Esophagus squamous epithelium (tissue), 5 donors: ENCODE results near the gene MAP2K6. TPM values are rescaled to one million over a fixed set of nuclear protein-coding genes. Genes with fewer than 3 reads are reported as not detected.

Source experiments
- DNase-seq: peaks from one replicate; lab custom pipeline; 2025; lab: John Stamatoyannopoulos, UW
- H3K27ac ChIP-seq, 4 donors: fragments of 200-600 bp; sonication (generic); one replicate each; pipeline ENCODE4 v1.5.1; 2016 to 2019; ENCODE audit warnings: mild to moderate bottlenecking in 1 of 4
- H3K27me3 ChIP-seq, 4 donors: fragments of 200-600 bp; sonication (generic); 1 replicate in 3 of 4; 2 replicates in 1 of 4; pipeline versions ENCODE4 v1.5.1 to v1.6.0; 2017 to 2021; ENCODE audit warnings: antibody characterized with exemption in 1 of 4
- H3K36me3 ChIP-seq, 3 donors: fragments of 200-600 bp; sonication (generic); one replicate each; pipeline ENCODE4 v1.5.1; 2016 to 2019
- H3K4me1 ChIP-seq, 3 donors: fragments of 200-600 bp; sonication (generic); one replicate each; pipeline ENCODE4 v1.5.1; 2017 to 2019
- H3K4me3 ChIP-seq, 4 donors: fragments of 200-600 bp; sonication (generic); 1 replicate in 3 of 4; 2 replicates in 1 of 4; pipeline ENCODE4 v1.5.1; 2016 to 2019; ENCODE audit warnings: mild to moderate bottlenecking in 2 of 4, moderate library complexity in 1 of 4
- H3K9me3 ChIP-seq, 3 donors: fragments of 200-600 bp; sonication (generic); one replicate each; pipeline ENCODE4 v1.5.1; 2016 to 2019
- POLR2A ChIP-seq, 4 donors: fragments of 450-650 bp; IDR thresholded peaks; one replicate each; pipeline ENCODE4 v1.6.1; 2017; ENCODE audit warnings: antibody characterized with exemption in 4 of 4, mild to moderate bottlenecking in 4 of 4, moderate library complexity in 3 of 4
- WGBS, 2 donors: methylation state at CpG; one replicate each; pipeline ENCODE4 v1.1.5; 2018; 5-methylcytosine and 5-hydroxymethylcytosine counted together
- intact Hi-C: fragments of 100-400 bp; cut with DNase I; formaldehyde crosslinking; loops from one replicate; pipeline ENCODE4 v1.15.0; 2022
- total RNA-seq, 4 donors: library from RNA; depleted of rRNA; stranded (reverse); fragments of >200 nt; gene quantifications; one replicate each; pipeline ENCODE4 v1.1.0, GENCODE V29; 2016
- TF ChIP-seq, protein P1 (sequence below), 6 experiments: fragments of 450-650 bp in 4 of 6; fragments of 200-600 bp in 2 of 6; sonication (generic) in 2 of 6; IDR thresholded peaks; one replicate each; pipeline ENCODE4 v1.5.1; 2016 to 2019; ENCODE audit warnings: antibody characterized with exemption in 6 of 6, mild to moderate bottlenecking in 4 of 6, moderate library complexity in 4 of 6
- donor health status: DM: yes; HTN: yes; CAD: no.

Gene MAP2K6
- total RNA-seq, 4 donors from 2014 or later: 1.5 to 15.0 (median 2.5) TPM

DNA sequence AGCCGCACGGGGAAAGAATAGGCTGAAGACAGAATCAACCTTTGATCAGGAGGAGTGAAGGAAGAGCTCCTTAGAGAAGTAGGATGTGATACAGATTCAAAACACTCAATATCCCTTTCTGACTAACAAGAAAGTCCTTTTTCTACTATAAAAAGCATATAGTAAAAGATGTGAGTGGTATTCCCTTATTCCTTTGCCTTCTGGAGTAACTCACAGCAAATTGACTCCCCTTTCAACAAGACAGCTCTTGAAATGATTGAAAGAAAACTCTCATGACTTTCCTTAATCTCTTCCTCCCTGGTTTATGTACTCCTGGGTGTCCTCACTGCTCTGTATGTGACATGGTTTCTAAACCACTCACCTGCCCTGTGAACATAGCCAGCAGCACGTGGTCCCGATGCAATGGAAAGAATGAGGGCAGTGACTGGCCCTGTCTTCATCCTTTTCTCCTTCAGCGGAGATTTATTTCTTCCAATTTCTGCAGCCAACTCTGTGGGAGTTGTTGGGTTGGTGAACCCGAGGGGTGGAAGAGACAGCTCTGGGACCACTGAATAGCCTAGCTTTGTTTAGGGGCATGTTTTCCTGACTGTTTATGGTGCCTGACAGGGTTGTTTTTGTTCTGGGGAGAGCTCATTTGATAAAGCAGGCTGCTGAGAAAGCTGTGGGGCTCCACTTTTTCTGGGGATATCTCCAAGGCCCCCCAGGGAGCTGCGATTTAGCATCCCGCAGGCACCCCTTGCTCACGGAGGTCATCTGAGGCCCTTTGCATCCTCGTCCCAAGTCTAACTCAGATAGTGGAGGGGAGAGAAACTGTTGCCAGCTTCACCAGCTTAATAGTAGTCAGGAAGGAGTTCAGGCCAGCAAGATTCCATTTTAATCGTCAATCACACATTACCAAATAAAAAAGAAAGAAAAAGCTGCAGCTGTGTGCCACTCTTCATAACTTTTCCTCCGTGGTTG, 46.7 kb downstream of the MAP2K6 start:
- H3K4me1 ChIP-seq: peaks cover 0 to 3% (median 0%) of the 10 kb centered on the region in 3 donors
- H3K27me3 ChIP-seq: no peaks in the 10 kb centered on the region
- H3K9me3 ChIP-seq: no peaks in the 10 kb centered on the region
- no peak overlapping the region for H3K4me3 ChIP-seq
- no peak for DNase-seq
- H3K27ac ChIP-seq: no peak overlapping the region
- intact Hi-C loops: no loop called here
- TF ChIP-seq, protein P1, sequence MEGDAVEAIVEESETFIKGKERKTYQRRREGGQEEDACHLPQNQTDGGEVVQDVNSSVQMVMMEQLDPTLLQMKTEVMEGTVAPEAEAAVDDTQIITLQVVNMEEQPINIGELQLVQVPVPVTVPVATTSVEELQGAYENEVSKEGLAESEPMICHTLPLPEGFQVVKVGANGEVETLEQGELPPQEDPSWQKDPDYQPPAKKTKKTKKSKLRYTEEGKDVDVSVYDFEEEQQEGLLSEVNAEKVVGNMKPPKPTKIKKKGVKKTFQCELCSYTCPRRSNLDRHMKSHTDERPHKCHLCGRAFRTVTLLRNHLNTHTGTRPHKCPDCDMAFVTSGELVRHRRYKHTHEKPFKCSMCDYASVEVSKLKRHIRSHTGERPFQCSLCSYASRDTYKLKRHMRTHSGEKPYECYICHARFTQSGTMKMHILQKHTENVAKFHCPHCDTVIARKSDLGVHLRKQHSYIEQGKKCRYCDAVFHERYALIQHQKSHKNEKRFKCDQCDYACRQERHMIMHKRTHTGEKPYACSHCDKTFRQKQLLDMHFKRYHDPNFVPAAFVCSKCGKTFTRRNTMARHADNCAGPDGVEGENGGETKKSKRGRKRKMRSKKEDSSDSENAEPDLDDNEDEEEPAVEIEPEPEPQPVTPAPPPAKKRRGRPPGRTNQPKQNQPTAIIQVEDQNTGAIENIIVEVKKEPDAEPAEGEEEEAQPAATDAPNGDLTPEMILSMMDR (IDR thresholded peaks at IDR 0.05): no peak
- no peak for TF ChIP-seq POLR2A (IDR thresholded peaks at IDR 0.05)
- 74 to 80% methylated on average over 12 of the region's 12 CpGs for WGBS, 2 donors
- H3K36me3 ChIP-seq: no peaks in the 10 kb centered on the region

DNA sequence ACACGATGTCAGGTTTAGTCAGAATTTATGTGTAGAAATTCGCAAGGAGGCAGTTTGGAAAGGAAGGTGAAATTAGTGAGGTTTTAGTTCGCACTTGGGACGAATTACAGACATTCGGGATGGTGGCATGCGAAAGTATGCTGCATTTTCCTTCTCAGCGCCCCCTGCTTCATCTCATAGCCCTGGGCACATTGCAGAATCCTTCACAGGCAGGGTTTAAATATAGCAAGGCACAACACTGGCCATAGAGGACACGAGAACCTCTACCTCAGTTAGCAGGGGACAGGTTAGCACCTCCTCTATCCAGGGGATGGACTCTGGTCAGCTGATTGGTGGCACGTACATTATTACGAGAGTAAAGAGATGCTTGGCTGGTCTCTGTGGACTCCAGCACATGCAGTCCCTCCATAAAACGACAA, 47.5 kb downstream of the MAP2K6 start:
- no peaks in the 10 kb centered on the region for H3K27me3 ChIP-seq
- peaks cover 0 to 10% (median 0%) of the 10 kb centered on the region in 3 donors for H3K4me1 ChIP-seq
- no peaks in the 10 kb centered on the region for H3K9me3 ChIP-seq
- no peak overlapping the region for H3K27ac ChIP-seq
- DNase-seq: no peak
- intact Hi-C loops: no loop called here
- no peaks in the 10 kb centered on the region for H3K36me3 ChIP-seq
- no peak overlapping the region for H3K4me3 ChIP-seq
- 87 to 88% methylated on average over 11 of the region's 11 CpGs for WGBS, 2 donors
- TF ChIP-seq, protein P1 (IDR thresholded peaks at IDR 0.05): no peak
- no peak for TF ChIP-seq POLR2A (IDR thresholded peaks at IDR 0.05)

DNA sequence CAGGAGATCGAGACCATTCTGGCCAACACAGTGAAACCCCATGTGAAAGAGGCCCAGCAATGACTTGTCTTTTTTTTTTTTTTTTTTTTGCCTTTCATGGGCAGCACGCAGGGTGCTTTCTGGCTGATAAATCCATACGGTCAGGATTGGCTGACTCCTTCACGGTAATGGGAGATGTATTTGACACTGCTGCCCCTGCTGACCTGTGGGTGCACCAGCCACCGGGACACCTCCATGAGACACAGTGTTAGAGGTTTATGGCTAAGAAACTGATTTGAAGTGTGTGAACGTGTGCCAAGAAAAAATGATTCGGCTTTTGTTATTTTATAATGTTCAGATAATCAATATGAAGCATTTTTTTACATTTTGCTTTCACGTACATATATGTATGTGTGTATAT, 48.4 kb downstream of the MAP2K6 start:
- Histone ChIP-seq H3K4me3 (no peak overlapping the region), H3K27ac (no peak overlapping the region), H3K27me3 (no peaks in the 10 kb centered on the region), H3K9me3 (no peaks in the 10 kb centered on the region), H3K36me3 (no peaks in the 10 kb centered on the region), H3K4me1 (peaks cover 0 to 14% (median 0%) of the 10 kb centered on the region in 3 donors)
- no peak for TF ChIP-seq POLR2A (IDR thresholded peaks at IDR 0.05)
- TF ChIP-seq, protein P1 (IDR thresholded peaks at IDR 0.05): no peak
- intact Hi-C loops: no loop called here
- WGBS, 2 donors: 82 to 89% methylated on average over 7 to 8 of the region's 8 CpGs
- no peak for DNase-seq

DNA sequence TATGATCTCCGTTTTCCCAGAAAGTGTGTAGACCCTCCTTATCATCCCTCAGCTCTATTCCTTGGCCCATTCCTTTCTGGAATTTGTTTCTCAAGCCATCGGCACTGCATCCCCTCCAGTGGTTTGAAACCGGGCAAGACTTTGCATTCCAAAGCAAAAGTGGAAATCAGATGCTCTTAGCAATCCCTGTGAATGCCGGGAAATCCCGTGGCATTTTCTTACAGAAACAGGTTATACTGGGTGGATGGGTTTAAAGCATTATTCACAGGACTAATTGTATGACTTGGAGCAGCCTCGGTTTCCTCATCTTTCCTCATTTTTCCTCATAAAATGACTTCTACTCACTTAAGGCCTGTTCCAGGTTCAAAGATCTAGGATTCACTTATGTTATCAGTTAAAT, 52.0 kb downstream of the MAP2K6 start:
- no peaks in the 10 kb centered on the region for H3K36me3 ChIP-seq
- no peak overlapping the region for H3K27ac ChIP-seq
- no peak for DNase-seq
- TF ChIP-seq POLR2A (IDR thresholded peaks at IDR 0.05): no peak
- TF ChIP-seq, protein P1 (IDR thresholded peaks at IDR 0.05): no peak
- 45 to 47% methylated on average over 6 of the region's 6 CpGs for WGBS, 2 donors
- no peaks in the 10 kb centered on the region for H3K9me3 ChIP-seq
- intact Hi-C loops: no loop called here
- no peaks in the 10 kb centered on the region for H3K27me3 ChIP-seq
- H3K4me1 ChIP-seq: peaks cover 0 to 14% (median 0%) of the 10 kb centered on the region in 3 donors
- H3K4me3 ChIP-seq: no peak overlapping the region
